T1000 (cell line): ENCODE measurements around the gene RAB26.

Experiments
- DNase-seq: peaks from one replicate; lab custom pipeline; 2025; ENCODE audit warnings: mixed read lengths; lab: John Stamatoyannopoulos, UW

RAB26 gene

GRCh38 chr16:2159175-2159838, 10.9 kb downstream of the RAB26 start:
- DNase-seq: peak; percentile 25

- DNase-seq: no peak
Measured at GRCh38 chr16:2160915-2161551, 12.6 kb downstream of the RAB26 start.

GRCh38 chr16:2161911-2162310, 13.5 kb downstream of the RAB26 start:
- no peak for DNase-seq

GRCh38 chr16:2162676-2163118, 14.3 kb downstream of the RAB26 start:
- DNase-seq: no peak

GRCh38 chr16:2163211-2163881, 14.9 kb downstream of the RAB26 start:
- DNase-seq: no peak

GRCh38 chr16:2165861-2166260, 17.4 kb downstream of the RAB26 start:
- no peak for DNase-seq

GRCh38 chr16:2166263-2167067, 18.0 kb downstream of the RAB26 start:
- DNase-seq: no peak

- DNase-seq: no peak
Measured at GRCh38 chr16:2167068-2167638, 18.7 kb downstream of the RAB26 start.

- no peak for DNase-seq
Measured at GRCh38 chr16:2170080-2170479, 21.7 kb downstream of the RAB26 start.

GRCh38 chr16:2170587-2171435, 22.4 kb downstream of the RAB26 start:
- no peak for DNase-seq

- no peak for DNase-seq
Measured at GRCh38 chr16:2171601-2172178, 23.3 kb downstream of the RAB26 start.

- no peak for DNase-seq
Measured at GRCh38 chr16:2172688-2173335, 24.4 kb downstream of the RAB26 start.

GRCh38 chr16:2173366-2173765, 24.9 kb downstream of the RAB26 start:
- no peak for DNase-seq

- no peak for DNase-seq
Measured at GRCh38 chr16:2173916-2174315, 25.5 kb downstream of the RAB26 start.

- DNase-seq: no peak
Measured at GRCh38 chr16:2174396-2175131, 26.1 kb downstream of the RAB26 start.

- DNase-seq: no peak
Measured at GRCh38 chr16:2175454-2175853, 27.0 kb downstream of the RAB26 start.

- DNase-seq: no peak
Measured at GRCh38 chr16:2176047-2176446, 27.6 kb downstream of the RAB26 start.

GRCh38 chr16:2177101-2177500, 28.7 kb downstream of the RAB26 start:
- no peak for DNase-seq

- DNase-seq: no peak
Measured at GRCh38 chr16:2177561-2177960, 29.1 kb downstream of the RAB26 start.
